ENCODE results near the gene SKP1. TPM values are rescaled to one million over a fixed set of nuclear protein-coding genes. Genes with fewer than 3 reads are reported as not detected.

SKP1 gene
- total and polyA plus RNA-seq, 5 donors: 459 to 698 (median 505) TPM

- H3K27me3 ChIP-seq (ENCODE audit: control insufficient read depth, insufficient read depth): no peaks in the 10 kb centered on the region
- no peaks in the 10 kb centered on the region for H3K9me3 ChIP-seq (ENCODE audit: control insufficient read depth, low read length)
- intact Hi-C loops (cut with DNase I): loop anchor here in 1 of 4 donors (5.0 kb wide), 1 partner anchor 93 kb away; no protein-coding TSS in a partner anchor
- DNase-seq (peak in 1 of 3 donors; percentile 11), ATAC-seq (no peak)
- H3K4me3 ChIP-seq (ENCODE audit: low read length): no peak overlapping the region
- 91% methylated on average over 7 of the region's 7 CpGs for WGBS
- peaks cover 2% of the 10 kb centered on the region for H3K4me1 ChIP-seq (ENCODE audit: control insufficient read depth, insufficient read depth, low read length)
- H3K27ac ChIP-seq (ENCODE audit: low read length): no peak overlapping the region
Measured at GRCh38 chr5:134135091-134135655, 41.6 kb downstream of the SKP1 start.

GRCh38 chr5:134133995-134134541 is 42.7 kb downstream of the SKP1 start:
- ATAC-seq (no peak), DNase-seq (no peak)
- Histone ChIP-seq H3K4me1 (ENCODE audit: control insufficient read depth, insufficient read depth, low read length) (peaks cover 2% of the 10 kb centered on the region), H3K27me3 (ENCODE audit: control insufficient read depth, insufficient read depth) (no peaks in the 10 kb centered on the region), H3K27ac (ENCODE audit: low read length) (no peak overlapping the region), H3K9me3 (ENCODE audit: control insufficient read depth, low read length) (no peaks in the 10 kb centered on the region), H3K4me3 (ENCODE audit: low read length) (no peak overlapping the region)
- 90% methylated on average over 6 of the region's 6 CpGs for WGBS
- intact Hi-C loops (cut with DNase I): no loop called here

DNA sequence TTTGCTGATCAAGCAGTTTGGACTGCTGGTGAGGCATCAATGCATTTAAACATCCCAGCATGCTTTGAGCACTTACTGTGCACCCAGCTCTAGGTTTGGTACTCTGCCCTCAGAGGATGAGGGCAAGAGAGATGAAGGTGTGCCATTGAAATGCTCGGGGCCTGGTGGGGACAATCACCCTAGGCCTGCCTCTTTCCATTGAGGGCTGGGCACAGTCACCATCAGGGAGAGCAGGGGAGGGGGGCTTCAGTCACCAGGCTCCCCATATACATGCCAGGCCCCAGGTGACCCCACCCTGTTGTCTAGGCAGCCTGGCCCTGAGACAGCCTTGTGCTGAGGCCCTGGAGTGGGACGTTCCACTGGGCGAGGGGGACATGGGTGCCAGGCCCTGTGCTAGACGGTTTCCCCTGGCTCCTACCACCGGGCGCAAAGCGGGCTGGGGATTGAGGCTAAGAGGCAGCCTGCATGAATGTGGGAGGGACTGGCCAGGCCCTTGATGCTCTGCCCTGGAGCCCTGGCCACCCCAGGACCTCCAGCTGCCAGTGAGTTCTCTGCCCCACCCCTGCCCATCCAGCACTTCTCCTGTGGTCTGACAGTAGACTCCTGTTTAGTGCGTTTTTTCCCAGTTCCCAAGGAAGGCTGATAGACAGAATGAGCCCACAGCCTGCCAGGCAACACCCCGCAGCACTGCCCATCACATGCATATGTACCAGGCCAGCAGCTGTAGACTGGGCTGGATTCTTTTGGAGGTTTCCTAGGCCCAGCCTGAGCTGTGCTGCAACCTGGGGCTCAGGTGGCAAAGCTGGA is 43.4 kb downstream of the SKP1 start:
- intact Hi-C loops (cut with DNase I): no loop called here
- Histone ChIP-seq H3K4me3 (ENCODE audit: low read length) (no peak overlapping the region), H3K4me1 (ENCODE audit: control insufficient read depth, insufficient read depth, low read length) (no peaks in the 10 kb centered on the region), H3K9me3 (ENCODE audit: control insufficient read depth, low read length) (no peaks in the 10 kb centered on the region), H3K27ac (ENCODE audit: low read length) (no peak overlapping the region), H3K27me3 (ENCODE audit: control insufficient read depth, insufficient read depth) (no peaks in the 10 kb centered on the region)
- 89% methylated on average over 9 of the region's 9 CpGs for WGBS
- ATAC-seq (no peak), DNase-seq (no peak)

DNA sequence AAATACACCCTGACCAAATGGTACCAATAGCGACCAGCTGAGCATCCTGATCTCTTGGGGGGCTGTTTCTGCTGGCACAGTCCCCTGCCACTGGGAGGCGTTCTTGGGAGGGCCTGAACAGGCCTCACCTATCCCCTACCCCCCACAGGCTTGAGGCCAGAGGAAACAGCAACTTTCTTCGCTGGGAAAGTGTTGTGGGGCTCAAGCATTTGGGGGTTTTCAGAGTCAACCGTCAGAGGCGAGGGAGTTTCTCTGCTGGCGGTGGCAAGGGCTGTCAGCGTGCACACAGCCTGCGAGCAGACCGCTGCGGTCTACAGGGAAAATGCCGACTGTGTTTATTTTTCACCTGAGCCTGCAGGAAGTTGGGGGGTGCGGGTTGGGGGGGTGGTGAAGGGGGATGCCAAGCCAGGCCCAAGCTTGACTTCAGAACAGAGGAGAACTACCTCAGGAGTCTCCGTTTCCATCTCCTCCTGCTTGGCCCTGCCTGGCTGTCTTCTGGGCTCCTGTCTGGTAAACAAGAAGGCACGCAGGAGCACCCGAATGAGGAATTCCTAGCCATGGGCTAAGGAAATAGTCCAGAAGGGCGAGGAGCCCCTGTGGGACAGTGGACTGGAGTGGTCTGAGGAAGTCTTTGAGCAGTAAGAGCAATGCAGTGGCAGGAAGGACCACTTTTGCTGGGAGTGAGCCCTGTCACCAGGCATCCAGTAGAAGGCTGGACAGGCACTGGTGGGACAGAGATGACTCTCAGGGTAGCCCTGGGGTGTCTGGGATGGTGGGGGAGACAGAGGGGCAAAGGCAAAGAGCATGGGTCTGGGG is 44.2 kb downstream of the SKP1 start:
- intact Hi-C loops (cut with DNase I): no loop called here
- Histone ChIP-seq H3K27me3 (ENCODE audit: control insufficient read depth, insufficient read depth) (no peaks in the 10 kb centered on the region), H3K27ac (ENCODE audit: low read length) (no peak overlapping the region), H3K4me3 (ENCODE audit: low read length) (no peak overlapping the region), H3K4me1 (ENCODE audit: control insufficient read depth, insufficient read depth, low read length) (no peaks in the 10 kb centered on the region), H3K9me3 (ENCODE audit: control insufficient read depth, low read length) (no peaks in the 10 kb centered on the region)
- WGBS: 75% methylated on average over 16 of the region's 16 CpGs
- ATAC-seq (no peak), DNase-seq (no peak)

- intact Hi-C loops (cut with DNase I): no loop called here
- no peaks in the 10 kb centered on the region for H3K27me3 ChIP-seq (ENCODE audit: control insufficient read depth, insufficient read depth)
- ATAC-seq (no peak), DNase-seq (no peak)
- no peaks in the 10 kb centered on the region for H3K9me3 ChIP-seq (ENCODE audit: control insufficient read depth, low read length)
- H3K27ac ChIP-seq (ENCODE audit: low read length): no peak overlapping the region
- no peak overlapping the region for H3K4me3 ChIP-seq (ENCODE audit: low read length)
- no peaks in the 10 kb centered on the region for H3K4me1 ChIP-seq (ENCODE audit: control insufficient read depth, insufficient read depth, low read length)
- WGBS: 92% methylated on average over 7 of the region's 7 CpGs
Measured at GRCh38 chr5:134131578-134132350, 45.0 kb downstream of the SKP1 start.

GRCh38 chr5:134131165-134131564 is 45.6 kb downstream of the SKP1 start:
- H3K4me1 ChIP-seq (ENCODE audit: control insufficient read depth, insufficient read depth, low read length): peaks cover under 1% of the 10 kb centered on the region
- ATAC-seq: no peak

DNA sequence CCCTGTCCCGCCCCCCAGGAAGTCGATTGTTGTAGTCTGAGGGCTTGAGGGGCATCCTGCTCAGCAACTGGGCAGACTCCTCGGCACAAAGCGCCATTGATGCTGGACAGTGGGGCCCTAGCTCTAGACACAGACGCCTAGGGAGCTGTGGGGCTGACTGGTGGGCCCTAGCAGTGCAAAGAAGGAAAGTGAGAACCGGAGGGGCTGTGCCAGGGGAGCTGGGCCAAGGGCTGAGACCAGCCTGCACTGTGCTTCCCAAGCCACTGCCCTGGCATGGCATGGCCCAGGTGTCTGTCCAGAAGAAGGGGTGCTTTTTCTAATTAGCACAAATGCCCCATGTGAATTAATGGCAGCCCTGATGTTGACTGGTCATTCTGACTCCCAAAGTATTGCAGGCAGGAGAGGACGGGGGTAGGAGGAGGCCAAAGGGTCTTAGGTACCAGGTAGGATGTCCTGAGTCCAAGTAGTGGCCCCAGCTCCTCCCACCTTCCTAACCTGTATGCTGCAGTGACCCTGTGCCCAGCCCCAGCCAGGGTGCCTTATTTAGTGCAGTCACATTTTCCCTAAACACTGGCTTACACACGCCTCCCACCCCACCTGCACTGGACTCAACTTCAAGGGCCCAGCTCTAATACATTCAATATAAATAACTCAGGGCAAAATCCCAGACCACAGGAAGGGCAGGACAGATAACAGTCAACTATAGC is 46.4 kb downstream of the SKP1 start:
- no peak for ATAC-seq
- intact Hi-C loops (cut with DNase I): no loop called here
- DNase-seq: no peak

More at GRCh38 chr5:134131165-134131564, 45.6 kb downstream of the SKP1 start:
- 80% methylated on average over 3 of the region's 3 CpGs for WGBS
- H3K27me3 ChIP-seq (ENCODE audit: control insufficient read depth, insufficient read depth): no peaks in the 10 kb centered on the region
- intact Hi-C loops (cut with DNase I): no loop called here
- no peaks in the 10 kb centered on the region for H3K9me3 ChIP-seq (ENCODE audit: control insufficient read depth, low read length)
- DNase-seq: no peak
- H3K27ac ChIP-seq (ENCODE audit: low read length): no peak overlapping the region
- no peak overlapping the region for H3K4me3 ChIP-seq (ENCODE audit: low read length)

GRCh38 chr5:134129411-134130238 is 47.1 kb downstream of the SKP1 start:
- peaks cover 9% of the 10 kb centered on the region for H3K4me1 ChIP-seq (ENCODE audit: control insufficient read depth, insufficient read depth, low read length)
- intact Hi-C loops (cut with DNase I): no loop called here
- 82% methylated on average over 25 of the region's 25 CpGs for WGBS
- DNase-seq: no peak
- H3K27ac ChIP-seq (ENCODE audit: low read length): no peak overlapping the region
- no peaks in the 10 kb centered on the region for H3K27me3 ChIP-seq (ENCODE audit: control insufficient read depth, insufficient read depth)
- H3K4me3 ChIP-seq (ENCODE audit: low read length): no peak overlapping the region
- H3K9me3 ChIP-seq (ENCODE audit: control insufficient read depth, low read length): no peaks in the 10 kb centered on the region
- ATAC-seq: no peak

More for the DNA sequence above, 46.4 kb downstream of the SKP1 start:
- Histone ChIP-seq H3K27ac (ENCODE audit: low read length) (no peak overlapping the region), H3K27me3 (ENCODE audit: control insufficient read depth, insufficient read depth) (no peaks in the 10 kb centered on the region), H3K4me1 (ENCODE audit: control insufficient read depth, insufficient read depth, low read length) (peaks cover 7% of the 10 kb centered on the region), H3K4me3 (ENCODE audit: low read length) (no peak overlapping the region), H3K9me3 (ENCODE audit: control insufficient read depth, low read length) (no peaks in the 10 kb centered on the region)
- 87% methylated on average over 8 of the region's 8 CpGs for WGBS

DNA sequence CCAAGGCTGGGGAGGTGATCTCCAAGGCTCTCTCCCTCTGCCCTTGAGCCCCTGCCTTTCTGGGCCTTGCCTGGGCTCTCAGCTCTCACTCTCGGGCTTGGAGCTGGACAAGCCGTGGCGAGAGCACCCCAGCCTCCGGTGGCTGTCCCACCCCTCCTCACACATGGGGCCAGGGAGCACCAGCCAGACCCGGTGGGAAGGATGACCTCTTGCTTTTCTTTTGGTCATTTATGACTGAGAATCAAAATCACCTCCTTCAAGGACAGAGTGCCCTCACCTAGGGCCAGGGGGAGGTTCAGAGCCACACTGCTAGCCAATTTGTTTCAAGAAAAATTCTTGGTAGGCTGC is 48.1 kb downstream of the SKP1 start:
- intact Hi-C loops (cut with DNase I): no loop called here
- DNase-seq (no peak), ATAC-seq (no peak)
- Histone ChIP-seq H3K27me3 (ENCODE audit: control insufficient read depth, insufficient read depth) (no peaks in the 10 kb centered on the region), H3K4me3 (ENCODE audit: low read length) (no peak overlapping the region), H3K9me3 (ENCODE audit: control insufficient read depth, low read length) (no peaks in the 10 kb centered on the region), H3K27ac (ENCODE audit: low read length) (no peak overlapping the region), H3K4me1 (ENCODE audit: control insufficient read depth, insufficient read depth, low read length) (peaks cover 9% of the 10 kb centered on the region)
- 88% methylated on average over 5 of the region's 5 CpGs for WGBS
